Panc1 (cell line): ENCODE measurements around the gene MFSD12. TPM values are rescaled to one million over a fixed set of nuclear protein-coding genes. Genes with fewer than 3 reads are reported as not detected.

Experiments
- ATAC-seq: fragments of 200-7000 bp; cut with Tn5 transposase; 2 replicates; pipeline ENCODE4 v1.9.1; 2020; ENCODE audit warnings: mild to moderate bottlenecking, moderate library complexity
- BruUV-seq: library from RNA; stranded (reverse); fragments of 400-500 nt; replicated peaks from 2 replicates; lab custom pipeline; 2021; lab: Mats Ljungman, UMichigan
- CTCF ChIA-PET: fragments of 300-600 bp; sonication (Branson Sonifier 250); formaldehyde crosslinking; loops from one replicate; lab custom pipeline; 2022; ENCODE audit warnings: antibody characterized with exemption; lab: Charles Lee
- POLR2A ChIA-PET: fragments of 300-600 bp; sonication (Branson Sonifier 250); formaldehyde crosslinking; loops from one replicate; lab custom pipeline; 2022; ENCODE audit warnings: antibody characterized with exemption; lab: Charles Lee
- DNase-seq: peaks from one replicate; pipeline ENCODE4 v3.0.0-alpha.2; 2010; ENCODE audit warnings: low read depth, low spot score
- H3K27ac ChIP-seq: 2 replicates; pipeline ENCODE4 v1.5.1; 2011; ENCODE audit warnings: mild to moderate bottlenecking, low read length, inconsistent platforms
- H3K27me3 ChIP-seq: fragments of 200-500 bp; sonication (Bioruptor generic); 2 replicates; pipeline ENCODE4 v1.6.0; 2014; ENCODE audit warnings: low read length, inconsistent platforms; ENCODE audit not compliant: control insufficient read depth, insufficient read depth
- H3K36me3 ChIP-seq: fragments of 200-500 bp; sonication (Bioruptor generic); 2 replicates; pipeline ENCODE4 v1.5.1; 2014; ENCODE audit warnings: inconsistent platforms, mild to moderate bottlenecking, low read length, moderate library complexity; ENCODE audit not compliant: control insufficient read depth, insufficient read depth
- H3K4me1 ChIP-seq: 2 replicates; pipeline ENCODE4 v1.5.1; 2011; ENCODE audit warnings: inconsistent platforms, mild to moderate bottlenecking, low read length, moderate library complexity; ENCODE audit not compliant: control insufficient read depth, insufficient read depth
- H3K4me3 ChIP-seq, 2 experiments: 2 replicates each; pipeline ENCODE4 v1.5.1; 2011 to 2012; ENCODE audit warnings: low read depth in 2 of 2, low read length in 2 of 2, mild to moderate bottlenecking in 2 of 2, inconsistent platforms in 1 of 2, moderate library complexity in 1 of 2
- H3K9me3 ChIP-seq: fragments of 200-500 bp; sonication (Bioruptor generic); 2 replicates; pipeline ENCODE4 v1.5.1; 2014; ENCODE audit warnings: low read depth, mild to moderate bottlenecking, inconsistent platforms, low read length, moderate library complexity; ENCODE audit not compliant: control insufficient read depth, insufficient read depth
- CTCF ChIP-seq: fragments of 450-650 bp; IDR thresholded peaks from 2 replicates; pipeline ENCODE4 v1.5.1; 2017; ENCODE audit warnings: mild to moderate bottlenecking
- POLR2AphosphoS5 ChIP-seq: IDR thresholded peaks from 2 replicates; pipeline ENCODE4 v1.6.1; 2012; ENCODE audit warnings: mild to moderate bottlenecking, low read depth, low read length, moderate library complexity
- REST ChIP-seq, 2 experiments: IDR thresholded peaks; 2 replicates each; pipeline ENCODE4 v1.6.1; 2011 to 2012; ENCODE audit warnings: low read depth in 2 of 2, control low read depth in 1 of 2, low read length in 1 of 2, mild to moderate bottlenecking in 1 of 2, moderate library complexity in 1 of 2; ENCODE audit not compliant: insufficient read depth in 1 of 2
- SIN3A ChIP-seq: IDR thresholded peaks from 2 replicates; pipeline ENCODE4 v1.6.1; 2012; ENCODE audit warnings: low read depth, mild to moderate bottlenecking, low read length, moderate library complexity, borderline replicate concordance; ENCODE audit not compliant: insufficient read depth
- TCF7L2 ChIP-seq: IDR thresholded peaks from 2 replicates; pipeline ENCODE4 v1.6.1; 2011; ENCODE audit warnings: mild to moderate bottlenecking, low read depth, low read length, inconsistent platforms
- in situ Hi-C: cut with HindIII; loops from 2 replicates; pipeline ENCODE4 v1.10.0; 2016; ENCODE audit warnings: low sequenced_read_pairs, low pct_unique_long_range_greater_than_20kb
- intact Hi-C: fragments of 100-400 bp; cut with micrococcal nuclease; formaldehyde crosslinking; loops from one replicate; pipeline ENCODE4 v1.10.0; 2022; ENCODE audit not compliant: unreplicated experiment
- total RNA-seq: library from RNA; stranded (reverse); gene quantifications from one replicate; pipeline ENCODE4 v1.2.1, GENCODE V29; 2021; ENCODE audit not compliant: unreplicated experiment

The MFSD12 gene
- total RNA-seq, 1 experiment from 2014 or later = 98.8 TPM

GRCh38 chr19:3544742-3545668 lies 12.4 kb downstream of the MFSD12 start:
- H3K36me3 ChIP-seq = 0 out of 2 replicates have a peak, but pooled peaks cover 3% of the 10 kb centered on the region
- in situ Hi-C loops = no loop called here
- no peaks in the 10 kb centered on the region for H3K27me3 ChIP-seq
- ATAC-seq (peak; percentile 81), DNase-seq (peak; percentile 39)
- ChIA-PET CTCF (interaction anchor here (0.6 kb wide), 2 partner anchors 218 to 595 kb away, joined by 4 read pairs; no protein-coding TSS in a partner anchor), POLR2A (no interaction called here)
- no TSS peak for BruUV-seq
- no peak overlapping the region for H3K4me3 ChIP-seq
- intact Hi-C loops = no loop called here
- H3K4me1 ChIP-seq = no peaks in the 10 kb centered on the region
- H3K9me3 ChIP-seq = no peaks in the 10 kb centered on the region
- no peak for TF ChIP-seq TCF7L2
- no peak for TF ChIP-seq SIN3A
- TF ChIP-seq REST (IDR thresholded peaks at IDR 0.05; ENCODE audit: insufficient read depth in 1 of 2, low read depth in 2 of 2, low read length in 1 of 2) = no peak; a peak in 1 of 4 replicates
- TF ChIP-seq CTCF = peak; percentile 92
- no peak overlapping the region for H3K27ac ChIP-seq

- in situ Hi-C loops = no loop called here
- DNase-seq (no peak), ATAC-seq (no peak)
- no peak overlapping the region for H3K27ac ChIP-seq
- TF ChIP-seq SIN3A (no peak), CTCF (no peak), TCF7L2 (no peak), REST (IDR thresholded peaks at IDR 0.05; ENCODE audit: insufficient read depth in 1 of 2, low read depth in 2 of 2, low read length in 1 of 2) (no peak), POLR2AphosphoS5 (no peak)
- CTCF ChIA-PET = no interaction called here
- no TSS peak for BruUV-seq
- H3K27me3 ChIP-seq = no peaks in the 10 kb centered on the region
- 0 out of 2 replicates have a peak, but pooled peaks cover 3% of the 10 kb centered on the region for H3K36me3 ChIP-seq
- intact Hi-C loops = no loop called here
- POLR2A ChIA-PET = no interaction called here
- H3K4me1 ChIP-seq = no peaks in the 10 kb centered on the region
- H3K9me3 ChIP-seq = no peaks in the 10 kb centered on the region
- H3K4me3 ChIP-seq = no peak overlapping the region
Measured at GRCh38 chr19:3544058-3544376, 13.4 kb downstream of the MFSD12 start.
